Measurements from ENCODE around the gene PROK1.
A peak's percentile ranks its signal among the peaks of the same experiment; 100 is the strongest.

Gene PROK1

DNA sequence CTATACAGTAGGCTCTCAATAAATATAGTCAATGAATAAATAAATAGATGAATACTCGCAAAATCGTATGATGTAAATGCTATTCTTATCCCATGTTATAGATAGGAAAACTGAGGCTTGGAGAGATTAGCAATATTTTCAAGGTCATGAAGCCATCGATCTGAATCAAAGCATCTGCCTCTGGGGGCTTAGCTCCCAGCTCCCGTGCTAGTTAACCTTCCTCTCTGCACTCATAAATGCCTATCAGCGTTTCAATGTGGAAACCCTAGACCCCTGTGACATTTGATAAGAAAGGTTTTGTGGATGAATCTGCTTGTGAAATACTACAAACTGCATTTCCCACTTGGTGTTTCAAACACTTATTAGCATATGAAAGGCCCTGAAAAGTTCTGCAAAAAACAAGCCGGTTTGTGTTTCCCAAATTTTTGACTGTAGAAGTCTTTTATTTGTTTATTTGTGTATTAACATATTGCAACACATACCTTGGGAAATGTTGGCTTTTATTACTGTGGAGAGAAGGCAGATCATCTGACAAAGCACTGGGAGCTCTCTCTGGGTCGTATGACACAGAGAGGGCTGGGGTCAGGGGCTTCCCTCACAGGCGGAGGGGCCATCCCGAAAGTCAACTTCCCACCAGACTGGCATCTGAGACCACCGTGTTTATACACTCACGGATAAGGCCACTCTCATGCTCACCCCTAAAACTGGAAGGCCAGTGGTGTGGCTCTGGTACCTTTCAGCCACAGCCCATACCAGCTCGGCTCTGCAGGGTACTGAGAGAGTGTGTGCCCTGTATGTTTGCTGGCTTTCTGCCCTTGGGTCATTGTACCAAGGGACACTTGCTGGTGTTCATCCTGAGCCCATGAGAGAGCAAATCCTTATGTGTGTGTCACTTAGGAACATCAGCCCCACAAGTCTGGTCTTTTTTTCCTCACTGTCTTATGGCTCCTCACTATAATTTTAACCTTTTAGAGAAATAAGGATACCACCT lies 993 bp upstream of the PROK1 start:
- Histone ChIP-seq H3K4me3 (ENCODE audit: low read length) (no peak overlapping the region), H3K9me3 (ENCODE audit: control insufficient read depth, insufficient read depth, low read length) (no peaks in the 10 kb centered on the region), H3K27ac (ENCODE audit: low read length) (no peak overlapping the region), H3K4me1 (ENCODE audit: control insufficient read depth, insufficient read depth, low read length) (peaks cover 3% of the 10 kb centered on the region; the same call in 1 of the 2 replicates), H3K27me3 (ENCODE audit: control insufficient read depth, insufficient read depth, low read length) (no peaks in the 10 kb centered on the region), H3K36me3 (ENCODE audit: control insufficient read depth, insufficient read depth, low read length) (no peaks in the 10 kb centered on the region)
- WGBS (ENCODE audit: insufficient coverage, insufficient read length): no CpG with 5 or more reads among the region's 12 CpGs
- DNase-seq (ENCODE audit: low read depth, low spot score): no peak

DNA sequence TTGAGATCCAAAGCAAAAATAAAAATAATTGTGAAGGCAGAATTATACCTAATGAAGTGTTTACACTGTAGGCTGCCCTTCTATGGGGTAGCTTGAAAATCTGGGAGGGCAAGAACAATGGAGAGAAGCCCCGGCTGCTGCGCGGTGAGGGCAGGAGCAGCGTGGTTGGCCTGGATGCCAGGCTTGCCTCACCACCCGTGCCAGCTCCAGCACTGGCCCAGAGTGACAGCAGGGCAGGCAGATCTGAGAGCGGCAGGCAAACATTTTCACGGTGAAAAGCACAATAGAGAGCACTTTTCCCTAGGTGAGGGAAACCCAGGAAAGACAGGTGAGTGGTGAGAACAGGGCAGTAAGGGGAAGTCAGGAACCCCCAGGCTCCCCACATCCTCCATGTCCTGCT lies 1.4 kb downstream of the PROK1 start:
- Histone ChIP-seq H3K27ac (ENCODE audit: low read length) (no peak overlapping the region), H3K9me3 (ENCODE audit: control insufficient read depth, insufficient read depth, low read length) (no peaks in the 10 kb centered on the region), H3K4me1 (ENCODE audit: control insufficient read depth, insufficient read depth, low read length) (peaks cover 3% of the 10 kb centered on the region; the same call in 1 of the 2 replicates), H3K27me3 (ENCODE audit: control insufficient read depth, insufficient read depth, low read length) (no peaks in the 10 kb centered on the region), H3K36me3 (ENCODE audit: control insufficient read depth, insufficient read depth, low read length) (no peaks in the 10 kb centered on the region), H3K4me3 (ENCODE audit: low read length) (no peak overlapping the region)
- DNase-seq (ENCODE audit: low read depth, low spot score): no peak
- WGBS (ENCODE audit: insufficient coverage, insufficient read length): no CpG with 5 or more reads among the region's 7 CpGs

- no peaks in the 10 kb centered on the region for H3K9me3 ChIP-seq (ENCODE audit: control insufficient read depth, insufficient read depth, low read length)
- H3K36me3 ChIP-seq (ENCODE audit: control insufficient read depth, insufficient read depth, low read length): no peaks in the 10 kb centered on the region
- H3K27me3 ChIP-seq (ENCODE audit: control insufficient read depth, insufficient read depth, low read length): no peaks in the 10 kb centered on the region
- H3K4me3 ChIP-seq (ENCODE audit: low read length): no peak overlapping the region
- no peak overlapping the region for H3K27ac ChIP-seq (ENCODE audit: low read length)
- peaks cover 3% of the 10 kb centered on the region; the same call in 1 of the 2 replicates for H3K4me1 ChIP-seq (ENCODE audit: control insufficient read depth, insufficient read depth, low read length)
- no CpG with 5 or more reads among the region's 9 CpGs for WGBS (ENCODE audit: insufficient coverage, insufficient read length)
- no peak for DNase-seq (ENCODE audit: low read depth, low spot score)
Measured at GRCh38 chr1:110453829-110454228, 2.9 kb downstream of the PROK1 start.

DNA sequence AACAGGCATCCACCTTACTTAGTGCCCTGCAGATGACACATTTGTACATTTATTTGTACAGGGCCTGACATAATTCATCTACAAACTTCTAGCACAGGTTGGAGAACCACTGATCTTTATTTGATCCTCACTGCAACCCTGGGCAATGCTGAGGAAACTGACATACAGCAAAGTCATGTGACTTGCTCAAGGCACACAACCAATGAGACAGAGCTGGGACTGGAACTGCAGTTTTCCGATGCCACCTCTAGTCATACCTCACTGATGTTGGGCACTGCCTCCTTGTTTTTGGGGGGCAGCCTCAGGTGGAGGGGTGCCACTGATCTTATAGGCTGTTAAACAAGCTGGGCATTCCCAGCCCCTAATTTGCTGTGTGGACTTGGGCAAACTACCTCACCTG lies 3.4 kb downstream of the PROK1 start:
- Histone ChIP-seq H3K4me1 (ENCODE audit: control insufficient read depth, insufficient read depth, low read length) (peaks cover 3% of the 10 kb centered on the region; the same call in 1 of the 2 replicates), H3K27ac (ENCODE audit: low read length) (no peak overlapping the region), H3K36me3 (ENCODE audit: control insufficient read depth, insufficient read depth, low read length) (no peaks in the 10 kb centered on the region), H3K4me3 (ENCODE audit: low read length) (no peak overlapping the region), H3K9me3 (ENCODE audit: control insufficient read depth, insufficient read depth, low read length) (no peaks in the 10 kb centered on the region), H3K27me3 (ENCODE audit: control insufficient read depth, insufficient read depth, low read length) (no peaks in the 10 kb centered on the region)
- no peak for DNase-seq (ENCODE audit: low read depth, low spot score)
- no CpG with 5 or more reads among the region's 1 CpG for WGBS (ENCODE audit: insufficient coverage, insufficient read length)

GRCh38 chr1:110455151-110455550 lies 4.2 kb downstream of the PROK1 start:
- no peaks in the 10 kb centered on the region for H3K27me3 ChIP-seq (ENCODE audit: control insufficient read depth, insufficient read depth, low read length)
- no peaks in the 10 kb centered on the region for H3K9me3 ChIP-seq (ENCODE audit: control insufficient read depth, insufficient read depth, low read length)
- no CpG with 5 or more reads among the region's 8 CpGs for WGBS (ENCODE audit: insufficient coverage, insufficient read length)
- no peak overlapping the region for H3K27ac ChIP-seq (ENCODE audit: low read length)
- no peaks in the 10 kb centered on the region for H3K36me3 ChIP-seq (ENCODE audit: control insufficient read depth, insufficient read depth, low read length)
- peaks cover 1% of the 10 kb centered on the region; the same call in 1 of the 2 replicates for H3K4me1 ChIP-seq (ENCODE audit: control insufficient read depth, insufficient read depth, low read length)
- no peak for DNase-seq (ENCODE audit: low read depth, low spot score)
- no peak overlapping the region for H3K4me3 ChIP-seq (ENCODE audit: low read length)

DNA sequence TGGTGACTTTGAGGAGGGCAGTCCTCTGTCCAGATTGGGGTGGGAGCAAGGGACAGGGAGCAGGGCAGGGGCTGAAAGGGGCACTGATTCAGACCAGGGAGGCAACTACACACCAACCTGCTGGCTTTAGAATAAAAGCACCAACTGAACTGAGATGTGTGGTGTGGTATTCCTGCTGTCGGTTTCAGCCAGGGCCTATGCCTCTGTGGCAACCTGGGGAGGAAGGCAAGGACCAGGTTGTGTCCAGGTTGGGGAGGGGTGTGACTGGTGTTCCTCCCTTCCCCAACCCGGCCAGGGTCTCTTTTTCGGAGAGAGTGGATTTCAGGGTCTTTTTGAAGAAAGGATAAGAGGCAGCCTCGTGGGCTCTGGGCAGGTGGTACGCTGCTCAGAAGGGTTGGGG lies 6.3 kb downstream of the PROK1 start:
- WGBS (ENCODE audit: insufficient coverage, insufficient read length): no CpG with 5 or more reads among the region's 5 CpGs
- Histone ChIP-seq H3K4me3 (ENCODE audit: low read length) (no peak overlapping the region), H3K9me3 (ENCODE audit: control insufficient read depth, insufficient read depth, low read length) (no peaks in the 10 kb centered on the region), H3K4me1 (ENCODE audit: control insufficient read depth, insufficient read depth, low read length) (no peaks in the 10 kb centered on the region), H3K27me3 (ENCODE audit: control insufficient read depth, insufficient read depth, low read length) (no peaks in the 10 kb centered on the region), H3K27ac (ENCODE audit: low read length) (no peak overlapping the region), H3K36me3 (ENCODE audit: control insufficient read depth, insufficient read depth, low read length) (no peaks in the 10 kb centered on the region)
- no peak for DNase-seq (ENCODE audit: low read depth, low spot score)

- H3K4me3 ChIP-seq (ENCODE audit: low read length): no peak overlapping the region
- no peaks in the 10 kb centered on the region for H3K9me3 ChIP-seq (ENCODE audit: control insufficient read depth, insufficient read depth, low read length)
- H3K4me1 ChIP-seq (ENCODE audit: control insufficient read depth, insufficient read depth, low read length): no peaks in the 10 kb centered on the region; the same call in 1 of the 2 replicates
- DNase-seq (ENCODE audit: low read depth, low spot score): peak; percentile 64
- WGBS (ENCODE audit: insufficient coverage, insufficient read length): no CpG with 5 or more reads among the region's 11 CpGs
- no peak overlapping the region for H3K27ac ChIP-seq (ENCODE audit: low read length)
- no peaks in the 10 kb centered on the region for H3K27me3 ChIP-seq (ENCODE audit: control insufficient read depth, insufficient read depth, low read length)
- no peaks in the 10 kb centered on the region for H3K36me3 ChIP-seq (ENCODE audit: control insufficient read depth, insufficient read depth, low read length)
Measured at GRCh38 chr1:110460253-110461220, 9.6 kb downstream of the PROK1 start.

GRCh38 chr1:110462093-110462492 lies 11.1 kb downstream of the PROK1 start:
- H3K36me3 ChIP-seq (ENCODE audit: control insufficient read depth, insufficient read depth, low read length): no peaks in the 10 kb centered on the region
- H3K27ac ChIP-seq (ENCODE audit: low read length): no peak overlapping the region
- H3K4me1 ChIP-seq (ENCODE audit: control insufficient read depth, insufficient read depth, low read length): no peaks in the 10 kb centered on the region; the same call in 1 of the 2 replicates
- no peaks in the 10 kb centered on the region for H3K27me3 ChIP-seq (ENCODE audit: control insufficient read depth, insufficient read depth, low read length)
- DNase-seq (ENCODE audit: low read depth, low spot score): no peak
- no peaks in the 10 kb centered on the region for H3K9me3 ChIP-seq (ENCODE audit: control insufficient read depth, insufficient read depth, low read length)
- no peak overlapping the region for H3K4me3 ChIP-seq (ENCODE audit: low read length)
- no CpG with 5 or more reads among the region's 2 CpGs for WGBS (ENCODE audit: insufficient coverage, insufficient read length)

DNA sequence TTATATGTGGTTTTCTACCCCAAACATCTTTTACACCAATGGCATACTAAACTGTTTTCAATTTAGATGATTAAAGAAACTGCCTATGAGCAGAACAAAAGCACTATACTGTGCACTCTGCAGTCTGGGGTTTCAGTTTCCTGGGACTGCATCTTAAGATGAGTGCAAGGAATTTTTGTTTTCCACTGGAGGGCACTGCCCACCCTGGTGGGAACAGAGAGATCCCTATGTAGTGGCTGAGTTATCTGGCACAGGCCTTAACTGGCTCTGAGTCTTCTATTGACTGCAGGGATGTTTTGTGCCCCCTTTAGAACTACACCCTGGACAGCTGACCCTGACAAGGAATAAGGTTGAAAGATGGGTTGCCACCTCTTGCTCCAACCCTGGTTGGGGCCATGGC lies 12.0 kb downstream of the PROK1 start:
- Histone ChIP-seq H3K27ac (ENCODE audit: low read length) (no peak overlapping the region), H3K36me3 (ENCODE audit: control insufficient read depth, insufficient read depth, low read length) (no peaks in the 10 kb centered on the region), H3K4me1 (ENCODE audit: control insufficient read depth, insufficient read depth, low read length) (no peaks in the 10 kb centered on the region; the same call in 1 of the 2 replicates), H3K4me3 (ENCODE audit: low read length) (no peak overlapping the region), H3K9me3 (ENCODE audit: control insufficient read depth, insufficient read depth, low read length) (no peaks in the 10 kb centered on the region), H3K27me3 (ENCODE audit: control insufficient read depth, insufficient read depth, low read length) (no peaks in the 10 kb centered on the region)
- DNase-seq (ENCODE audit: low read depth, low spot score): no peak

- Histone ChIP-seq H3K4me3 (ENCODE audit: low read length) (no peak overlapping the region), H3K27ac (ENCODE audit: low read length) (no peak overlapping the region), H3K27me3 (ENCODE audit: control insufficient read depth, insufficient read depth, low read length) (no peaks in the 10 kb centered on the region), H3K9me3 (ENCODE audit: control insufficient read depth, insufficient read depth, low read length) (no peaks in the 10 kb centered on the region), H3K4me1 (ENCODE audit: control insufficient read depth, insufficient read depth, low read length) (no peaks in the 10 kb centered on the region; the same call in 1 of the 2 replicates), H3K36me3 (ENCODE audit: control insufficient read depth, insufficient read depth, low read length) (no peaks in the 10 kb centered on the region)
- WGBS (ENCODE audit: insufficient coverage, insufficient read length): no CpG with 5 or more reads among the region's 9 CpGs
- DNase-seq (ENCODE audit: low read depth, low spot score): no peak
Measured at GRCh38 chr1:110463725-110464124, 12.8 kb downstream of the PROK1 start.

Measured in iPS DF 6.9 (cell line).